ENCODE results near the gene PRPF19. TPM values are rescaled to one million over a fixed set of nuclear protein-coding genes. Genes with fewer than 3 reads are reported as not detected.

Gene PRPF19
- total RNA-seq, 2 experiments from 2014 or later = 120 to 153 TPM

DNA sequence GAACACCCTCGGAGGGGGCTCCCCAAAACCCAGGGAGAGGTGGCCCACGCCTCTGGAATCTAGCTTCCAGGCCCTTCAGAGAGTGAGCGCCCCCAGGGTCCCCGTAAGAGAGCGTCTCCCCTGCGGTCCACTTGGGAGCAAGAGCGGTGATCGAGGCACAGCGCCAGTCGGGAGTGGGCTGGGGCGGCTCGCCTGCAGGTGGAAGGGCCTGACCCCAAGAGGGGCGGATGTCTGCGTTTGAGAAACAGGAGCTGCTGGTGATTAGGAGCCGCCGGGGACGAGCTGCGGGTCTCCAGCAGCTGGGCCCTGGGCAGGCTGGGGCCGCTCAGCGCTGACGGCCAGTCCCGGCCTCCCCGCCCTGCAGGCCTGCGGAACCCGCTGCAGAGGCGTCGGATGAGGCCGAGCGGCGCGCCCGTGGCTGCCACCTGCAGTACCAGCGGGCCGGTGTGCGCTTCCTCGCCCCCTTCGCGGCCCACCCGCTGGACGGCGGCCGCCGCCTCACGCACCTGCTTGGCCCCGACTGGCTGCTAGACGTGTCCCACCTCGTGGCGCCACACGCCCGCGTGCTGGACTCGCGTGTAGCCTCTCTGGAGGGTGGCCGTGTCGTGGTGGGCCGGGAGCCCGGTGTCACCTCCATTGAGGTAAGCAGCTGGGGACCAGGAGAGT lies 27.9 kb upstream of the PRPF19 start:
- BruUV-seq (replicated peaks) = no TSS peak
- no peaks in the 10 kb centered on the region for H3K9me3 ChIP-seq (ENCODE audit: low read length)
- H2AFZ ChIP-seq (ENCODE audit: low read length) = no peak overlapping the region
- no peaks in the 10 kb centered on the region for H3K9me2 ChIP-seq (ENCODE audit: insufficient read depth, low read length)
- no peak overlapping the region for H3K4me2 ChIP-seq (ENCODE audit: low read length)
- peaks cover 2% of the 10 kb centered on the region; the same call in 1 of the 2 replicates for H3K36me3 ChIP-seq (ENCODE audit: insufficient read depth, low read length)
- H3K27ac ChIP-seq (ENCODE audit: low read depth, low read length, poor library complexity, severe bottlenecking) = no peak overlapping the region
- no peaks in the 10 kb centered on the region for H4K20me1 ChIP-seq (ENCODE audit: insufficient read depth, low read length)
- no peak for DNase-seq (ENCODE audit: low spot score)
- CTCF ChIA-PET (ENCODE audit: unreplicated experiment) = no interaction called here
- intact Hi-C loops (cut with micrococcal nuclease; ENCODE audit: unreplicated experiment) = no loop called here
- POLR2A ChIA-PET = interaction anchor here (1.0 to 1.4 kb wide), 2 partner anchors 17 to 19 kb away, joined by 3 read pairs; no protein-coding TSS in a partner anchor
- H3K79me2 ChIP-seq (ENCODE audit: insufficient read depth, low read depth, low read length) = no peaks in the 10 kb centered on the region
- TF ChIP-seq EZH2phosphoT487 (IDR thresholded peaks at IDR 0.05; ENCODE audit: borderline replicate concordance, low read depth, low read length) = no peak
- TF ChIP-seq, protein P1, sequence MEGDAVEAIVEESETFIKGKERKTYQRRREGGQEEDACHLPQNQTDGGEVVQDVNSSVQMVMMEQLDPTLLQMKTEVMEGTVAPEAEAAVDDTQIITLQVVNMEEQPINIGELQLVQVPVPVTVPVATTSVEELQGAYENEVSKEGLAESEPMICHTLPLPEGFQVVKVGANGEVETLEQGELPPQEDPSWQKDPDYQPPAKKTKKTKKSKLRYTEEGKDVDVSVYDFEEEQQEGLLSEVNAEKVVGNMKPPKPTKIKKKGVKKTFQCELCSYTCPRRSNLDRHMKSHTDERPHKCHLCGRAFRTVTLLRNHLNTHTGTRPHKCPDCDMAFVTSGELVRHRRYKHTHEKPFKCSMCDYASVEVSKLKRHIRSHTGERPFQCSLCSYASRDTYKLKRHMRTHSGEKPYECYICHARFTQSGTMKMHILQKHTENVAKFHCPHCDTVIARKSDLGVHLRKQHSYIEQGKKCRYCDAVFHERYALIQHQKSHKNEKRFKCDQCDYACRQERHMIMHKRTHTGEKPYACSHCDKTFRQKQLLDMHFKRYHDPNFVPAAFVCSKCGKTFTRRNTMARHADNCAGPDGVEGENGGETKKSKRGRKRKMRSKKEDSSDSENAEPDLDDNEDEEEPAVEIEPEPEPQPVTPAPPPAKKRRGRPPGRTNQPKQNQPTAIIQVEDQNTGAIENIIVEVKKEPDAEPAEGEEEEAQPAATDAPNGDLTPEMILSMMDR (conservative IDR thresholded peaks at IDR 0.05; ENCODE audit: low read length) = no peak
- H3K4me1 ChIP-seq (ENCODE audit: insufficient read depth, low read length, poor library complexity, severe bottlenecking) = peaks cover 29% of the 10 kb centered on the region
- no peak overlapping the region for H3K4me3 ChIP-seq (ENCODE audit: low read depth, low read length, poor library complexity, severe bottlenecking)

DNA sequence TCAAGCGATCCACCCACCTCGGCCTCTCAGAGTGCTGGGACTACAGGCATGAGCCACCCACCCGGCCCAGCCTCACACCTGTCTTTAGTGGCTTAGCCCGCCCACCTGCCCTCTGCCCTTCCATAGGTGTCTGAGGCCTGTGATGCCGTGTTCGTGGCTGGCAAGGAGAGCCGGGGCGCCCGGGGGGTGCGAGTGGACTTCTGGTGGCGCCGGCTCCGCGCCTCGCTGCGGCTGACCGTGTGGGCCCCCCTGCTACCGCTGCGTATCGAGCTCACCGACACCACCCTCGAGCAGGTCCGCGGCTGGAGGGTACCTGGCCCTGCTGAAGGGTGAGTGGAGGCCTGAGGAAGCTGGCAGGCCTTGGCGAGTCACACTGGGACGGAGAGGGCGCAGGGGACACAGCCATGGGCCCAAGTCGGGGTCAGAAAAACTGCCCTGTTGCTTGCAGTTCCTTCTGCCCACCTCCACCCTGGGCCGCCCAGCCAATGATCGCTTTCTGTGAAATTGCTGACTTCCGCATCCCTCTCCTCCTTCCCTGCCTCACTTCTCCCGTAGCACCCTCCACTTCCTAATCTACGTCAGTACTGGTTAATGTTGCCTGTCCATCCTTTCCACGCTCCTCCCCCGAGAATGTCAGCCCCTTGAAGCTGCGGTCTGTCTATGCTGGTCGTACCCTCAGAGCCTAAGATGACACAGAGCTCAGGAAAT lies 27.2 kb upstream of the PRPF19 start:
- Histone ChIP-seq H3K27ac (ENCODE audit: low read depth, low read length, poor library complexity, severe bottlenecking) (peak overlapping the region; percentile 75), H2AFZ (ENCODE audit: low read length) (peak overlapping the region; percentile 52; the same call in 1 of the 2 replicates), H3K4me1 (ENCODE audit: insufficient read depth, low read length, poor library complexity, severe bottlenecking) (peaks cover 29% of the 10 kb centered on the region), H4K20me1 (ENCODE audit: insufficient read depth, low read length) (no peaks in the 10 kb centered on the region), H3K36me3 (ENCODE audit: insufficient read depth, low read length) (no peaks in the 10 kb centered on the region), H3K4me2 (ENCODE audit: low read length) (peak overlapping the region; percentile 69), H3K4me3 (ENCODE audit: low read depth, low read length, poor library complexity, severe bottlenecking) (no peak overlapping the region), H3K9me3 (ENCODE audit: low read length) (no peaks in the 10 kb centered on the region), H3K9me2 (ENCODE audit: insufficient read depth, low read length) (no peaks in the 10 kb centered on the region), H3K79me2 (ENCODE audit: insufficient read depth, low read depth, low read length) (no peaks in the 10 kb centered on the region)
- DNase-seq (ENCODE audit: low spot score) = no peak
- no TSS peak for BruUV-seq (replicated peaks)
- TF ChIP-seq, protein P1 (conservative IDR thresholded peaks at IDR 0.05; ENCODE audit: low read length) = no peak
- no peak for TF ChIP-seq EZH2phosphoT487 (IDR thresholded peaks at IDR 0.05; ENCODE audit: borderline replicate concordance, low read depth, low read length)
- intact Hi-C loops (cut with micrococcal nuclease; ENCODE audit: unreplicated experiment) = no loop called here
- ChIA-PET CTCF (ENCODE audit: unreplicated experiment) (no interaction called here), POLR2A (interaction anchor here (1.0 to 3.0 kb wide), 3 partner anchors 16 to 20 kb away, joined by 3 to 14 read pairs (median 10); partner anchors contain the start of gene TMEM109)

All from OCI-LY7 (cell line).